Renal cortex interstitium (tissue), 11 donors: ENCODE results near the gene CALCOCO1. TPM values are rescaled to one million over a fixed set of nuclear protein-coding genes. Genes with fewer than 3 reads are reported as not detected.

Source experiments
- DNase-seq, 11 donors: peaks; one replicate each; pipeline ENCODE4 v3.0.0-alpha.2; 2013; ENCODE audit warnings: low read depth in 9 of 11, low spot score in 4 of 11; ENCODE audit errors: extremely low read depth in 1 of 11
- polyA plus RNA-seq, 3 donors: library from polyadenylated mRNA; unstranded; fragments of 120-200 nt; gene quantifications; one replicate each; pipeline ENCODE4 v1.2.1, GENCODE V29; 2013; ENCODE audit not compliant: insufficient read length in 3 of 3

CALCOCO1 gene
- polyA plus RNA-seq, 3 donors = 118 to 141 (median 120) TPM

DNA sequence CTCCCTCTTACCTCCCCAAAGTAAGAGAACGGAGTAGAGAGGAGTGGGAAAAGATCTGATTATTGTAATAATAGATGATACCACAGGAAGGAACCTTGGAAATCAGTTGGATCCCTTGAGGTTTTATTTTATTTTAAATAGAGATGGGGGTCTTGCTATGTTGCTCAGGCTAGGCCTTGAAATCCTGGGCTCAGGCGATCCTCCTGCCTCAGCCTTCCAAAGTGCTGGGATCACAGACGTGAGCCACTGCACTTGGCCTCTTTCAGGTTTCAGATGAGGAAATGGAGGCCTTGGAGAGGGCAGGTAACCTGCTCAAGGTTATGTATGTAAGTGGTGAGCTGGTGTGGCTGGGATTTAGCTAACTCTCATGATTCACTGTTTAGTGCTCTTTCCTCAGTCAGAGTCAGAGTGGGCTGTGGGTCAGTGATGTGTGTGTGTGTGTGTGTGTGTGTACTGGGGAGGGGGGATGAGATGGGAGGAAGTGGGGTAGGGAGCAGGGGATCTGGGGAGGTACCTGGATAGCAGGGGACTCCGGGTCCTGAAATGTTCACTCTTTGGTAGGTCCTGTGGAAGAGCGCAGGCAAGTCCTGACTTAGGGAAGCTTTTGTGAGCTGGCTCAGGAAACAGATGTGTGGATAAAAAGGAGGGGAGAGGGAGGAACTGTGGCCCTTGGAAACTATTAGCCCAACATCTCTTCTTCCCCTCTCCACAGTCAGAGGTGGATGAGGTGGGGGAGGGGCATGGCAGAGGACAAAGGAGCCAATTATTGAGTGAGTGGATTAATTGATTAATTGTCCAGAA lies 29.2 kb upstream of the CALCOCO1 start:
- DNase-seq = no peak

GRCh38 chr12:53755893-53756292 lies 28.6 kb upstream of the CALCOCO1 start:
- no peak for DNase-seq

- DNase-seq = no peak
Observed at GRCh38 chr12:53755451-53755891, 28.2 kb upstream of the CALCOCO1 start.

DNA sequence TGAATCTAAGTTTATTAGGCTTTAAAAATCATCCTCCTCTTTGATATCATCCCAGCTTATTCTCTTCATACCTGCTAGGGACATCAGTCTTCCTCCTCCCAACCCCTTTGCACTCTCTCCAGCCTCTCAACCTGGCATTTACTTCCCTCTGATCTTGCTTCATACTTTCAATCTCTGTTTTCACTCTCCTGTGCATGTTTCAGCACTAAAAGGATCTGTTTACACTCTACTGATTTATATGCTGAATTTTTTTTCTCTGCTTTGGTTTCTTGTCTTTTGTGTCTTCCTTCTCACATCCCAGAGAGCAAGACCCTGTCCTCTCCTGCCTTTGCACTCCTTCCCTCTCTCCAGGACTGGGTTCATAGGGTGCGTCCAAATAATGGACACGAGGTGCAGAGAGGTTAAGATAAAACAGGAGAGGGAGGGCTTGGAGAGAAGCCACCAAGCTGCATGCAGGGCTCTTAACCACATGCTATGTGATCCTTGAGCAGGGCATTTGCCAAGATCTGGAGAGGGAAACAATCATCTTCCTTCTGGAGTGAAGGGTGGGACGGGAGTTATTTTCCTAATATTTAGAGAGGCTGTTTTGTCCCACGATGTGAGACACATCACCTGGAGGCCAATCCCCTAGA lies 27.5 kb upstream of the CALCOCO1 start:
- DNase-seq = no peak

DNA sequence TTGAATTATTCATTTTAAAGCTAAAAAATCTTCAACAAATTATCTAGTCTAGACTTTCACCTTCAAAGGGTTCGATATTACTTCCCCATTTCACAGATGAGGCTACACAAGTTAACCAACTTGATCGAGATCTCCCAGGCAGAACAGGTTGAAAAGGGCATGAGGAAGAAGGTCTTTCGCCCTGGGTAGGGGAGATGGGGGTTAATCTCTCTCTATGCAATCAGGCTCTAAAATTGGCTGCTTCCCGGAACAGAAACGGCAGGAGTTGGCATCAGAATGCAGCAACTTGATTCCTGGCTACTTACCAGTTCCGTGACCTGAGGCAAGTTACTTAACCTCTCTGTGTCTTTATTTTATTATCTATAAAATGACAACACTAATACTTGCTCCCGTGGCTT lies 26.9 kb upstream of the CALCOCO1 start:
- no peak for DNase-seq

- DNase-seq = no peak
Observed at GRCh38 chr12:53752621-53753020, 25.4 kb upstream of the CALCOCO1 start.

- DNase-seq = no peak
Observed at GRCh38 chr12:53752192-53752601, 24.9 kb upstream of the CALCOCO1 start.

DNA sequence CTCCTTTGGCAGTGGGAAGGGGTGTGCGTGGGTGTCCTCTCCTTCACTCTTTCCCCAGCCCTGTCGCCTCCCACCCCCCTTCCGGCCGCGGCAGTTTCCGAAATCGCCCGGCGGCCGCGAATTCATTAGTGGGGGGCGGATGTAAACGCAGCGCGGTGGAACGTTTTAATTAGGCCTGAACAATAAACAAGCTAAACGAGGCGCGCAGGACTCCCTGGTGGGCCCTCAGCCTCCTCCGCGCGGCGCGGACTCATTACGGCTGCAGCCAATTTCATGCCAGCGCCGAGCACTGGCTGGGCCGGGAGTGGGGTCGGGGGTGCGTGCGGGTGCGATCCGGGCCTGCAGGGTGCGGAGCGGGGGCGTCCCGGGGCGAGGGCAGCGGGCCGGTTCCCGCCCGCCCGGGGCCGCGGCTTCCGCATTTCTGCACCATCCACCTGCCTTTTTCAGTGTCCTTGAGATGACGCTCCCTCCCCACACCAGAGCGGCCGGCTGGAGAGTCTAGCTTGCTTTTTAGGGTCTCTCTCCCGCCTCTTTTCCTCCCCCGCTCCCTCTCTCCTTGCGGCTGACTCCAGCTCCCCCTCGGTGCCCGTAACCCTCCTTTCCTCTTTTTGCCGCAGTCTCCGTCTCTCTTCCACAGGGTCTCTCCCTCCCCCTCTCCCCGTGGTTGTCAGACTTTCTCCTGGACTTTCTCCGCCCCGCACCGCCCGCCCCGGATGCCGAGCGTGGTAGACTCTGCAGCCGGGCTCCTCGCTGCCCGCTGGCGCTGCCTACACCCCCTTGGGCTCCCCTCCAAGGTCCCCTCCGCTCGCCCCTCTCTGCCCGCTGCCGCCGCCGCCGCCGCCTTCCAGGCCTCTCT lies 24.3 kb upstream of the CALCOCO1 start, which contains the start of gene CISTR:
CISTR (minus strand) TSS at position 644 of the 856 bp plus-strand sequence.
- DNase-seq = no peak

DNA sequence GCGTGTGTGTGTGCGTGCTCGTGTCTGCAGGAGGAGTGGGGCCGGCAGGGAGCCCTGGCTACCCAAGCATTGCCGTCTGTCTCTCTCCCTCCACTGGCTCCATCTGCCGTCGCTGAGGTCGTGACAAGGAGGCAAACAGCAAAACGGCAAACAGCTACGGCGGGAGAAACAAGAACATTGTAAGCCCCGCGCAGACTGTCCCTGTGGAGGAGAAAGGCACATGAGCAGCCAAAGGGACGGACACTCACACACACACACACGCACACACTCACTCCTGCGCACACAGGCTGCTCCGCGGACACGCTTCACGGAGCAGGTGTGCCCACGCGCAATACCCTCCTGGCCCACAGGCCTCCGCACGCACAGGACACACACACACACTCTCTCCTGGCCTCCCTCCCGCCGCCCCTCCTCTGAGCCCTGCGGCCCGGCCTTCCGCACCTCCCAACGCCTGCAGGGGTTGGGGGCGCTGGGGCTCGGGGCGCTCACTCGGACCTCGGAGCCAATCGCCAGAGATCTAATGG lies 23.6 kb upstream of the CALCOCO1 start:
- DNase-seq = peak in 1 of 11 donors; percentile 60

DNA sequence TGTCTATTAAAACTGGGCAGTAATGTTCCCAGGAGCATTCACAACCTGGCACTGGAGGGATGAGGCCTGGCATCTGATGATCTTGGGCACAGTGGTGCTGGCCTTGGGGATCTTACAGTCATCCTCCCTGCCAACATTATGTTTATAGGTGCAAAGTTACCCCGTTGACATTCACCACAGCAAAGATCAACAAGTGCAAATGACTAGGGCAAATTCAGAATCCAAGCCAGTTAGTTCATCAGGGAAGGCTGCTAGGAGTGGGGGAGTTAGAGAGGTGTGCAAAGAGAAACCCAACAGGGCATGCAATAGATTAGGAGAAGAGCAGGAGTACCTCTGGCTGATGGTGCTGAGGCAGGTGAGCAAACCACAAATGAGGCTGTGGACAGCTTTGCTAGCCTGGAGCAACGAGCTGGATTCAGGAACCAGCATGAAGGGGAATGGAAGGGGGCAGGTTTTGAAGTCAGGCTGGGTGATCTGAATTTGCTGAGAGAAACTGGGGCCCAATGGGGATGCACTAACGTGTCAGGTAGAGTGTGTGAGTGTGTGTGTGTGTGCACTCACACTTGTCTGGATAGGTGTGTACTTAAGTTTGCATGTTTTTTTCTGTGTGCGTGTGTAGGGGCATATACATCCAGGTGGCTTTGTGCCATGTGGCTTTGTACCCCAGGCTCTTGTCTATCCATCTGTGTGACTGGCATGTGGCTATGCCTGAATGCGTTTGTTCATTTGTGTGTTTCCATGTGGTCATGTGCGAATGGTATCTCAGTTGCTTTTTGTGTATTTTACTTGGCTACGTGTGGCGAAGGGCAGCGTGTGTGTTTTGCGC lies 22.9 kb upstream of the CALCOCO1 start:
- DNase-seq = no peak

GRCh38 chr12:53748072-53748840 lies 21.0 kb upstream of the CALCOCO1 start:
- no peak for DNase-seq

DNA sequence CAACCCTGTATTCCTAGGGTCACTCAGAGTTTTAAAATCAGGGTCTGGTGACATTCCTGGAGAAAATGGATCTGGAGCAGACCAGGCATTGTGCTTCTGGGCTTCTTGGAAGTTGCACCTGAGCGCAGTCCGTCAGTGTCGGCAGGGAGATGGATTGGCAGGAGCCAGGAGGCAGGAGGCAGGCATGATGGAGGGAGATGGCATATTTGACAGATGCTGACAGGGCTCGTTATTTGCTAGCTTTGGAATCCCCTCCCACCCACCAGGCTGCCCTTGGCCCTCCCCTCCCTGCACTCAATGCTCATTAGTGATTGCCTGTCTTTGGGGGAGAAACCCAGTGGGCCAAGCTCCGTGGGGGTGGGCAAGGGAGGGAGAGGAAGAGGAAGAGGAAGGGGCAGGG lies 19.8 kb upstream of the CALCOCO1 start:
- no peak for DNase-seq

GRCh38 chr12:53746592-53747092 lies 19.4 kb upstream of the CALCOCO1 start:
- DNase-seq = peak in 9 of 11 donors; percentile 79 to 94 (median 89)

DNA sequence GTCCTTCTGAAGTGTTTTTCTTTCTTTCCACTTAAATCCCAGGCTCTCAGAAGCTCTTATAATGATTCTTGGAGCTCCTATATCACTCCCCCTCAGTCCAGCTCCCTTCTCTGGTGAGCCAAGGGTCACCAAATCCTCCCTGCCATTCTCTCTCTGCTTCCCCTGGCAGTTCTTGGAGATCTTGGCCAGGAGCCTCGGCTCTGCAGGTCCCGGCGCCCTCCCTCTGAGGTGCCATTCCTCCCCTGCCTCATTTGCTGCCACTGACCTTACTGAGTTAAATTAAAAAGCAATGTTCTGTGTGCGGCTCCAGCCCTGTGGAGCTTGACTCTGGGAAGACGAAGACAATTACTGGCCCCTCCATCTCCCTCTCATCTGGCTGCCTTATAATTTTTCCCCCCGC lies 17.5 kb upstream of the CALCOCO1 start:
- no peak for DNase-seq

DNA sequence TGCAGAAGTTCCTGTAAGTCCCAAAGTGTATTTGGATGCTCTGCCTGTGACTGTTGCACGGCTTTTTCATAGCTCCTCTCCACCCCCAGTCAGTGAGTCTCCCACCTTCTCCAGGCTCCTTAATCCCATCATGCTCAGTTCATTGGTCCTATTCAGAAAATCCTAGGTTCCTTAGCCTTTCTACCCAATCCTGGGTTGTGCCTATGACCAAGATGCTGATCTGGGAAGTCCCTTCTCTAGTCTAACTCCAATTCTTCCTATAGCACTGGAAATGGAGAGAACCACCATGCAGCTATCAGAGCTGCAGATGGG lies 16.8 kb upstream of the CALCOCO1 start:
- no peak for DNase-seq

DNA sequence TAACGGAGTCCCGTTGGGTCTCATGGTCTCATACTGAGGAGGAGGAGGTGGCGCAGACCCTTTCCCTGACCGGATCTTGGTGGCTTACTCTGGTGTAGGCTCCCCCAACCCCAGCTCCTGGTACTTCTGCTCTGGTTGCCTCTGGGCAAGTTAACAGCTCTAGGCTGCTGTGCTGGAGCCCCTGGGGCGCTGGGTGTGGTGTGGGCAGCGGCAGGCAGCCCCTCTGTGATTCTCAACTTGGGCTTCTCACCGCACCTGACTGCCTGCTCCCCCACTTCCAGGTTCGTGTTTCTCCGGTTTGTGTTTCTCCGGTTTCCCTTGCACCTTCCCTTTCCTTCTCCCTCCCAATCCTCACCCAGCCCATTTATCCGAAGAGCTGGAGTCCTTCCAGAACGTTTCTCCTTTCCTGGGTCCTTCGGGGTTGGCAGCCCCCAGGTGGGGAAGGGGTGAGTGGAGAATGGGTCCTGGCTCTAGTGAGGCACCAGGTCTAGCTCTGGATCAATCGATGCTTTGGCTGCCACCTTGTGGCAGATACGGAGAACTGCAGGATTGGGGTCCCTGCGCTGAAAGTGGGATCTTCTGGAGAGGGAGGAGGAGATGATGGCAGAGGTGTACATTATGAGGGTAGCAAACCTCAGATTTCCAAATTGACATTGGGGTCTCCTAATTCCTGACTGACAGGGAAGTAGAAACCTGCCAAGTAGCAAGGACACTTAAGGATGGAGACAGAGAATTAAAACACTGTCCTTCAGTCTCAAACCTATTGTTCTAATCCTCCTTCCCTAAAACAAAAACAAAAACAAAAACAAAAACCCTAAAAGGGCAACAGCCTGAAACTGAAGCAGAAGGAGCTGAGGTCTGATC lies 16.2 kb upstream of the CALCOCO1 start:
- peak in 1 of 11 donors; percentile 74 for DNase-seq

DNA sequence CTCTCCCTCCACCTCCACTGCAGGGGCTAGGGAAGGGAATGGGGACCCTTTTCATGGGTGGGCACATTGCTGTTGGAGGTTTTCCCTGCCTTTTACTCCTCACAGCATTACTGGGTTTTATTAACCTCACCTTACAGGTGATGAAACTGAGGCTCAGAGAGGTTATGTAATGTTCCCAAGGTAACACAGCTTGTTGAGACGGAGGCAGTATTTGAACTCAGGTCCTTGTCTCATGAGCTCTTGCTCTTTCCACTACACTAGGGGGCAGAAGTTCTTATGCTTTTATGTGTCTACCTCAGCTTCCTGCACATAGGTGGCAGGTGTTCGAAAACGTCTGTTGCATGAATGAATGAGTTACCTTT lies 12.9 kb upstream of the CALCOCO1 start:
- no peak for DNase-seq
